Fibroblast of lung (primary cell): ENCODE measurements around the gene OR4C6.

Experiments used
- EZH2 ChIP-seq: IDR thresholded peaks from 2 replicates; pipeline ENCODE4 v1.5.1; 2012; ENCODE audit warnings: low read length, control low read depth, mild to moderate bottlenecking; ENCODE audit errors: missing control alignments
- TF ChIP-seq, protein P1 (sequence below), 2 donors: IDR thresholded peaks in 1 of 2; conservative IDR thresholded peaks in 1 of 2; 1 replicate in 1 of 2; 2 replicates in 1 of 2; pipeline ENCODE4 v1.5.1; 2011 to 2012; ENCODE audit warnings: low read length in 2 of 2, control low read depth in 1 of 2, inconsistent platforms in 1 of 2, low read depth in 1 of 2, mild to moderate bottlenecking in 1 of 2

DNA sequence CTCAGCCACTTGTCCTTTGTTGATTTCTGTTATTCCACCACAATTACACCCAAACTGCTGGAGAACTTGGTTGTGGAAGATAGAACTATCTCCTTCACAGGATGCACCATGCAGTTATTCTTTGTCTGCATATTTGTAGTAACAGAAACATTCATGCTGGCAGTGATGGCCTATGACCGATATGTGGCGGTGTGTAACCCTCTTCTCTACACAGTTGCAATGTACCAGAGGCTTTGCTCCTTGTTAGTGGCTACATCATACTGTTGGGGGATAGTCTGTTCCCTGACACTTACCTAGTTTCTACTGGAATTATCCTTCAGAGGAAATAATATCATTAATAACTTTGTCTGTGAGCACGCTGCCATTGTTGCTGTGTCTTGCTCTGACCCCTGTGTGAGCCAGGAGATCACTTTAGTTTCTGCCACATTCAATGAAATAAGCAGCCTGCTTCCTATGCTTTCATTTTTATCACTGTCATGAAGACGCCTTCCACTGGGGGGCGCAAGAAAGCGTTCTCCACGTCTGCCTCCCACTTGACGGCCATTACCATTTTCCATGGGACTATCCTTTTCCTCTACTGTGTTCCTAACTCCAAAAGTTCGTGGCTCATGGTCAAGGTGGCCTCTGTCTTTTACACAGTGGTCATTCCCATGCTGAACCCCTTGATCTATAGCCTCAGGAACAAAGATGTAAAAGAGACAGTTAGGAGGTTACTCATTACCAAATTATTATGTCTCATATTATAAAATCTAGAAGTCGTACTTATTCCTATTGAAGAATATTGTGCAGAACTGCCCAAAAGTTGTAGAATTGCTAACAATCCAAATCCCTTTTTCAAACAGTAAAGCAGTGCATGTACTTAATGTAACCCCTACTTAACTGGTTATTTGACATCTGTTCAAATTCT lies 53.2 kb downstream of the OR4C6 start:
- TF ChIP-seq, protein P1, sequence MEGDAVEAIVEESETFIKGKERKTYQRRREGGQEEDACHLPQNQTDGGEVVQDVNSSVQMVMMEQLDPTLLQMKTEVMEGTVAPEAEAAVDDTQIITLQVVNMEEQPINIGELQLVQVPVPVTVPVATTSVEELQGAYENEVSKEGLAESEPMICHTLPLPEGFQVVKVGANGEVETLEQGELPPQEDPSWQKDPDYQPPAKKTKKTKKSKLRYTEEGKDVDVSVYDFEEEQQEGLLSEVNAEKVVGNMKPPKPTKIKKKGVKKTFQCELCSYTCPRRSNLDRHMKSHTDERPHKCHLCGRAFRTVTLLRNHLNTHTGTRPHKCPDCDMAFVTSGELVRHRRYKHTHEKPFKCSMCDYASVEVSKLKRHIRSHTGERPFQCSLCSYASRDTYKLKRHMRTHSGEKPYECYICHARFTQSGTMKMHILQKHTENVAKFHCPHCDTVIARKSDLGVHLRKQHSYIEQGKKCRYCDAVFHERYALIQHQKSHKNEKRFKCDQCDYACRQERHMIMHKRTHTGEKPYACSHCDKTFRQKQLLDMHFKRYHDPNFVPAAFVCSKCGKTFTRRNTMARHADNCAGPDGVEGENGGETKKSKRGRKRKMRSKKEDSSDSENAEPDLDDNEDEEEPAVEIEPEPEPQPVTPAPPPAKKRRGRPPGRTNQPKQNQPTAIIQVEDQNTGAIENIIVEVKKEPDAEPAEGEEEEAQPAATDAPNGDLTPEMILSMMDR (conservative IDR thresholded peaks at IDR 0.05 in 1 of 2, IDR thresholded peaks at IDR 0.05 in 1 of 2; ENCODE audit: low read depth in 1 of 2, low read length in 2 of 2): no peak
- no peak for TF ChIP-seq EZH2
